H1 (cell line): ENCODE results near the gene HOXD4. TPM values are rescaled to one million over a fixed set of nuclear protein-coding genes. Genes with fewer than 3 reads are reported as not detected.

Source experiments
- NRF1 ChIP-seq: IDR thresholded peaks from 2 replicates; pipeline ENCODE4 v1.6.1; 2011; ENCODE audit warnings: mild to moderate bottlenecking, low read depth, low read length, improper control_type of control experiment
- SIN3A ChIP-seq, 2 experiments: IDR thresholded peaks in 1 of 2; conservative IDR thresholded peaks in 1 of 2; 2 replicates each; pipeline ENCODE4 v1.6.1; 2011 to 2012; ENCODE audit warnings: low read length in 2 of 2, improper control_type of control experiment in 1 of 2, low read depth in 1 of 2, mild to moderate bottlenecking in 1 of 2
- SIX5 ChIP-seq: IDR thresholded peaks from 2 replicates; pipeline ENCODE4 v1.6.1; 2011; ENCODE audit warnings: mild to moderate bottlenecking, low read depth, low read length
- TAF1 ChIP-seq: IDR thresholded peaks from 2 replicates; pipeline ENCODE4 v1.6.1; 2011; ENCODE audit warnings: mild to moderate bottlenecking, low read depth, low read length
- TCF12 ChIP-seq: IDR thresholded peaks from 2 replicates; pipeline ENCODE4 v1.6.1; 2011; ENCODE audit warnings: low read depth, mild to moderate bottlenecking, low read length
- polyA plus RNA-seq, 7 experiments: library from polyadenylated mRNA; depleted of rRNA in 3 of 7; stranded (reverse) in 5 of 7; unstranded in 2 of 7; fragments of >200 nt in 5 of 7; fragments of 200-250 nt in 2 of 7; gene quantifications; 1 replicate in 5 of 7; 2 replicates in 1 of 7; 4 replicates in 1 of 7; pipeline versions ENCODE4 v1.2.1 to v1.2.3, GENCODE V29; 2011 to 2013; ENCODE audit warnings: missing spikeins in 2 of 7, mixed read lengths in 2 of 7
- total RNA-seq: library from RNA; stranded (reverse); fragmentation: NEBNext Ultra II Directional; extraction: Animal tissue kit (Norgen Biotek cat#: 25700); gene quantifications from 2 replicates; pipeline ENCODE4 v1.2.1, GENCODE V29; 2021
- TF ChIP-seq, protein P1 (sequence below): IDR thresholded peaks from 2 replicates; pipeline ENCODE4 v1.6.1; 2012; ENCODE audit warnings: inconsistent platforms
- TF ChIP-seq, protein P2 (sequence below): fragments of 300-600 bp; sonication (generic); IDR thresholded peaks from 2 replicates; pipeline ENCODE4 v1.7.1; 2012; ENCODE audit warnings: low read length, moderate library complexity, mild to moderate bottlenecking, inconsistent platforms; ENCODE audit not compliant: insufficient replicate concordance
- TF ChIP-seq, protein P3 (sequence below): IDR thresholded peaks from 2 replicates; pipeline ENCODE4 v1.6.1; 2011; ENCODE audit warnings: low read length, improper control_type of control experiment

Gene HOXD4
- total and polyA plus RNA-seq, 2 of the 8 experiments (the other 6 are each of a cell fraction or from before 2014, with no cell fraction given) = not detected

DNA sequence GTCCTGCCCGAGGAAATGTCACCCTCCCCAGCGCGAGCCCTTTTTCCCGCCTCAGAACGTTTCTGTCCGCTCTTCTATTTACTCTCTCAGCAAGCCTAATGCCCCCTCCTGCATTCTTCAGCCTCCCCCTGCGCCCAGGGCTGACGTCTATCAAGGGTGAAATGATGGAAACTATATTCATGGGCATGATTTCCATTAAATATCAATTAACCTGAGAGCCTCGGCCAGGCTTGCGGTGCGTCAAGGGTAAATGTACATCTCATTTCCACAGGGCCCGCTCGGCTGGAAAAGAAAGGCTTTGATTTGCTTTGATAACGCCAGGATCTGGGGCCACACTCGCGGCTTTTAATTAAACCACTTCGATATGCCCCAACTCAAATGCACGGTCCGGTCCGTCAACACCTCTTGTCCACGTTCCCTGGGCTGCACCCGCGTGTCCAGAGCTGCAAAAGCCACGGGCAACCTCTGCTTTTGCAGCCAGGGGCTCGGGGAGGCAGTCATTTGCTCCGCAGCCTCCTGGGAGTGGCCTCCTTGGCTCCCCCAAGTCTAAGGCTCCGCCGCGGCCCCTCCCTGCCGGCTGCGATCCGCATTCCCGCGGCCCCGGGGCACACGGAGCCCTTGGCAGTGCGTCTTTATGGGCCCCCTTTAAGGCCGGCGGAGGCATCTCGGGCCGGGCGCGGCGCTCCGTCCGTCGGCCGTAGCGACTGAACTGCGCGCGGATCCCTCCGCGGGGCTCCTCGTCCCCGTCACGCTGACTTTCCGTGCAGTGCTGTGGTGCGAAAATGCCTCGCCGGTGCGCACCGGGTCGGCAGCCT is 22.2 kb upstream of the HOXD4 start, which contains the start of gene HOXD8 (continued):
- TF ChIP-seq, protein P1, sequence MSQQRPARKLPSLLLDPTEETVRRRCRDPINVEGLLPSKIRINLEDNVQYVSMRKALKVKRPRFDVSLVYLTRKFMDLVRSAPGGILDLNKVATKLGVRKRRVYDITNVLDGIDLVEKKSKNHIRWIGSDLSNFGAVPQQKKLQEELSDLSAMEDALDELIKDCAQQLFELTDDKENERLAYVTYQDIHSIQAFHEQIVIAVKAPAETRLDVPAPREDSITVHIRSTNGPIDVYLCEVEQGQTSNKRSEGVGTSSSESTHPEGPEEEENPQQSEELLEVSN = peak; percentile 58
- TF ChIP-seq NRF1 (no peak), SIN3A (conservative IDR thresholded peaks at IDR 0.05 in 1 of 2, IDR thresholded peaks at IDR 0.05 in 1 of 2; ENCODE audit: low read depth in 1 of 2, low read length in 2 of 2) (no peak), TAF1 (no peak), TCF12 (peak; percentile 75; the same call in 1 of the 2 replicates), SIX5 (no peak)
- TF ChIP-seq, protein P2, sequence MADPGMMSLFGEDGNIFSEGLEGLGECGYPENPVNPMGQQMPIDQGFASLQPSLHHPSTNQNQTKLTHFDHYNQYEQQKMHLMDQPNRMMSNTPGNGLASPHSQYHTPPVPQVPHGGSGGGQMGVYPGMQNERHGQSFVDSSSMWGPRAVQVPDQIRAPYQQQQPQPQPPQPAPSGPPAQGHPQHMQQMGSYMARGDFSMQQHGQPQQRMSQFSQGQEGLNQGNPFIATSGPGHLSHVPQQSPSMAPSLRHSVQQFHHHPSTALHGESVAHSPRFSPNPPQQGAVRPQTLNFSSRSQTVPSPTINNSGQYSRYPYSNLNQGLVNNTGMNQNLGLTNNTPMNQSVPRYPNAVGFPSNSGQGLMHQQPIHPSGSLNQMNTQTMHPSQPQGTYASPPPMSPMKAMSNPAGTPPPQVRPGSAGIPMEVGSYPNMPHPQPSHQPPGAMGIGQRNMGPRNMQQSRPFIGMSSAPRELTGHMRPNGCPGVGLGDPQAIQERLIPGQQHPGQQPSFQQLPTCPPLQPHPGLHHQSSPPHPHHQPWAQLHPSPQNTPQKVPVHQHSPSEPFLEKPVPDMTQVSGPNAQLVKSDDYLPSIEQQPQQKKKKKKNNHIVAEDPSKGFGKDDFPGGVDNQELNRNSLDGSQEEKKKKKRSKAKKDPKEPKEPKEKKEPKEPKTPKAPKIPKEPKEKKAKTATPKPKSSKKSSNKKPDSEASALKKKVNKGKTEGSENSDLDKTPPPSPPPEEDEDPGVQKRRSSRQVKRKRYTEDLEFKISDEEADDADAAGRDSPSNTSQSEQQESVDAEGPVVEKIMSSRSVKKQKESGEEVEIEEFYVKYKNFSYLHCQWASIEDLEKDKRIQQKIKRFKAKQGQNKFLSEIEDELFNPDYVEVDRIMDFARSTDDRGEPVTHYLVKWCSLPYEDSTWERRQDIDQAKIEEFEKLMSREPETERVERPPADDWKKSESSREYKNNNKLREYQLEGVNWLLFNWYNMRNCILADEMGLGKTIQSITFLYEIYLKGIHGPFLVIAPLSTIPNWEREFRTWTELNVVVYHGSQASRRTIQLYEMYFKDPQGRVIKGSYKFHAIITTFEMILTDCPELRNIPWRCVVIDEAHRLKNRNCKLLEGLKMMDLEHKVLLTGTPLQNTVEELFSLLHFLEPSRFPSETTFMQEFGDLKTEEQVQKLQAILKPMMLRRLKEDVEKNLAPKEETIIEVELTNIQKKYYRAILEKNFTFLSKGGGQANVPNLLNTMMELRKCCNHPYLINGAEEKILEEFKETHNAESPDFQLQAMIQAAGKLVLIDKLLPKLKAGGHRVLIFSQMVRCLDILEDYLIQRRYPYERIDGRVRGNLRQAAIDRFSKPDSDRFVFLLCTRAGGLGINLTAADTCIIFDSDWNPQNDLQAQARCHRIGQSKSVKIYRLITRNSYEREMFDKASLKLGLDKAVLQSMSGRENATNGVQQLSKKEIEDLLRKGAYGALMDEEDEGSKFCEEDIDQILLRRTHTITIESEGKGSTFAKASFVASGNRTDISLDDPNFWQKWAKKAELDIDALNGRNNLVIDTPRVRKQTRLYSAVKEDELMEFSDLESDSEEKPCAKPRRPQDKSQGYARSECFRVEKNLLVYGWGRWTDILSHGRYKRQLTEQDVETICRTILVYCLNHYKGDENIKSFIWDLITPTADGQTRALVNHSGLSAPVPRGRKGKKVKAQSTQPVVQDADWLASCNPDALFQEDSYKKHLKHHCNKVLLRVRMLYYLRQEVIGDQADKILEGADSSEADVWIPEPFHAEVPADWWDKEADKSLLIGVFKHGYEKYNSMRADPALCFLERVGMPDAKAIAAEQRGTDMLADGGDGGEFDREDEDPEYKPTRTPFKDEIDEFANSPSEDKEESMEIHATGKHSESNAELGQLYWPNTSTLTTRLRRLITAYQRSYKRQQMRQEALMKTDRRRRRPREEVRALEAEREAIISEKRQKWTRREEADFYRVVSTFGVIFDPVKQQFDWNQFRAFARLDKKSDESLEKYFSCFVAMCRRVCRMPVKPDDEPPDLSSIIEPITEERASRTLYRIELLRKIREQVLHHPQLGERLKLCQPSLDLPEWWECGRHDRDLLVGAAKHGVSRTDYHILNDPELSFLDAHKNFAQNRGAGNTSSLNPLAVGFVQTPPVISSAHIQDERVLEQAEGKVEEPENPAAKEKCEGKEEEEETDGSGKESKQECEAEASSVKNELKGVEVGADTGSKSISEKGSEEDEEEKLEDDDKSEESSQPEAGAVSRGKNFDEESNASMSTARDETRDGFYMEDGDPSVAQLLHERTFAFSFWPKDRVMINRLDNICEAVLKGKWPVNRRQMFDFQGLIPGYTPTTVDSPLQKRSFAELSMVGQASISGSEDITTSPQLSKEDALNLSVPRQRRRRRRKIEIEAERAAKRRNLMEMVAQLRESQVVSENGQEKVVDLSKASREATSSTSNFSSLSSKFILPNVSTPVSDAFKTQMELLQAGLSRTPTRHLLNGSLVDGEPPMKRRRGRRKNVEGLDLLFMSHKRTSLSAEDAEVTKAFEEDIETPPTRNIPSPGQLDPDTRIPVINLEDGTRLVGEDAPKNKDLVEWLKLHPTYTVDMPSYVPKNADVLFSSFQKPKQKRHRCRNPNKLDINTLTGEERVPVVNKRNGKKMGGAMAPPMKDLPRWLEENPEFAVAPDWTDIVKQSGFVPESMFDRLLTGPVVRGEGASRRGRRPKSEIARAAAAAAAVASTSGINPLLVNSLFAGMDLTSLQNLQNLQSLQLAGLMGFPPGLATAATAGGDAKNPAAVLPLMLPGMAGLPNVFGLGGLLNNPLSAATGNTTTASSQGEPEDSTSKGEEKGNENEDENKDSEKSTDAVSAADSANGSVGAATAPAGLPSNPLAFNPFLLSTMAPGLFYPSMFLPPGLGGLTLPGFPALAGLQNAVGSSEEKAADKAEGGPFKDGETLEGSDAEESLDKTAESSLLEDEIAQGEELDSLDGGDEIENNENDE = no peak
- TF ChIP-seq, protein P3, sequence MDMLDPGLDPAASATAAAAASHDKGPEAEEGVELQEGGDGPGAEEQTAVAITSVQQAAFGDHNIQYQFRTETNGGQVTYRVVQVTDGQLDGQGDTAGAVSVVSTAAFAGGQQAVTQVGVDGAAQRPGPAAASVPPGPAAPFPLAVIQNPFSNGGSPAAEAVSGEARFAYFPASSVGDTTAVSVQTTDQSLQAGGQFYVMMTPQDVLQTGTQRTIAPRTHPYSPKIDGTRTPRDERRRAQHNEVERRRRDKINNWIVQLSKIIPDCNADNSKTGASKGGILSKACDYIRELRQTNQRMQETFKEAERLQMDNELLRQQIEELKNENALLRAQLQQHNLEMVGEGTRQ = no peak
